ENCODE results near the gene DPH6.

GRCh38 chr15:35519052-35519451 lies 26.9 kb downstream of the DPH6 start:
- TF ChIP-seq CTCF (IDR thresholded peaks at IDR 0.05; ENCODE audit: insufficient read depth, low read length, poor library complexity, severe bottlenecking) (no peak), EZH2phosphoT487 (conservative IDR thresholded peaks at IDR 0.05; ENCODE audit: low read length) (no peak)
